ENCODE results near the gene DPM3.

The DPM3 gene

DNA sequence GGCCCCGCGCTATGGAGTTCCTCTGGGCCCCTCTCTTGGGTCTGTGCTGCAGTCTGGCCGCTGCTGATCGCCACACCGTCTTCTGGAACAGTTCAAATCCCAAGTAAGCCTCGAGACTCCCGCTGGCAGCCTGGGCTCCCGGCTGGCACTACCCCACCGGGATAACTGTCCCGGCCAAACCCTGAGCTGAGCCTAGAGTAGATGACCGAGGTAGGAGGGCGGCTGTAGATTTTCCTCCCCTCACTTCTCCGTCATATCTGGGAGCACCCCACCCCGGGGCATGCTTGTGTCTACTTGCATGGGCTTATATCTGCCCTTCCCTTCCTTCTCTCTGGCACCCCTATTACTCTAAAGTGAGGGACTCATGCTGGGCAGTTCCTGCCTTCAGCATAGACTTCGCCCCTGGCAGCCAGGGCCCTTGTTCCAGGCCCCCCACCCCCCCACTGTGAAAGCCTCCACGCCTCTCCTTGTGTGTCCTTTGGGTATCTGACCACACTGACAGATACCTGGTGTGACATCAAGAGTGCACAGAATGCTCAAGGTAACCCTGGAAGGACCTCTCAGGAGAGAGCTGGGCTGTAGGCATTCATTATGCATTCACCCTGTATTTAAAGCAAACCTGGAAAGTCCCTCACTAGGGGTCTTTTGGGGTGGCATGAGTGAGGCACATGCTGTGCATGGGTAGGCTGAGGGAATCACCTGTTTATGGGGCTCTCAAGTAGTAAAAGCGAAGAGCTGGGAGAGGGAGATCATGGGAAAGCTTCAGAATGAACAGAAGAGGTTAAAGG is 12.2 kb downstream of the DPM3 start:
- H3K36me3 ChIP-seq: peaks cover 4% of the 10 kb centered on the region; the same call in 1 of the 2 replicates
- no peak for TF ChIP-seq CTCF (IDR thresholded peaks at IDR 0.05; ENCODE audit: low read depth, low read length)
- H3K9me3 ChIP-seq (ENCODE audit: severe bottlenecking): no peaks in the 10 kb centered on the region
- no peak overlapping the region for H3K27ac ChIP-seq
- no peak for DNase-seq
- peaks cover 16% of the 10 kb centered on the region for H3K27me3 ChIP-seq (ENCODE audit: insufficient read depth, low read depth, severe bottlenecking)
- peak overlapping the region; percentile 50 for H3K4me3 ChIP-seq (ENCODE audit: low read depth, low read length)

DNA sequence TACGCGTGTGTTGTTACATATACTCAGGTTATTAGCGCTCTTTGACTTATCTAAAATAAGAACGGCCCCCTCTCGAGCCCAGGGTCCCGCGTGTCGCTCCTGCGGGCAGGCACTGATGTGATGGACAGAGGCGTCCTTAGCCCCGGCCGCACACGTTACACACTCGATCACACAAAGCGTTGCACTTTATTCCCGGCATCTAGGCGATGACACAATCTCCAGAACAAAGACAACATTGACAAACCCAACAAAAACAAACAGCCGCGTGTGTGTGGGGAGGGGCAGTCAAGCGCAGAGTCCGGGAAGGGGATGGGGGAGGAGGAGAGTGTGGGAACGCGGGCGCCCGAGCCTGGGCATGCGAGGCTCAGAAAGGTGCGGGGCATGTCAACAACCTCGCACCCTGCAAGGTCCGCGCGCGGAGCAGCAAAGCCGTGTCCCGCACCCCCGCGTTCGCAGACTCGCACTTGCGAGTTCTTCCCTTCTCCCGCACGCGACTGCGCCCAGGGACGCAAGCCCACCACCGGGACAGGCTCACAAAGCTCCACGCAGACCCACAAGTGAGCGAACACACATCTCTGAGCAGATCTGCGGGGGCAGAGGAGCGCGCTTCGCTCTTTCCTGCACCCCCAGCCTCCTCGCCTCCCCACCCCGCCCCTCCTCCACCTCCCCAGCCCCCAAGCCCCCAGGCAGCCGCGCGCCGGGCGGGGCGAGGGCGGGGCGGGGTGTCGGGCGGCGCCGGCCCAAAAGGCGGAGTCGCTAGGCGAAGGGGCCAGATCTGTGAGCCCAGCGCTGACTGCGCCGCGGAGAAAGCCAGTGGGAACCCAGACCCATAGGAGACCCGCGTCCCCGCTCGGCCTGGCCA is 13.0 kb downstream of the DPM3 start, which contains the start of gene EFNA1:
TSS of gene EFNA1 (plus strand) at position 772 of the 862 bp plus-strand sequence. CDS start 102 bp downstream, outside the sequence.
- peak; percentile 77 for DNase-seq
- Histone ChIP-seq H3K9me3 (ENCODE audit: severe bottlenecking) (no peaks in the 10 kb centered on the region), H3K36me3 (peaks cover 4% of the 10 kb centered on the region; the same call in 1 of the 2 replicates), H3K4me3 (ENCODE audit: low read depth, low read length) (peak within 1 kb of the TSS; percentile 50), H3K27ac (no peak within 1 kb of the TSS), H3K27me3 (ENCODE audit: insufficient read depth, low read depth, severe bottlenecking) (peaks cover 16% of the 10 kb centered on the region)
- no peak for TF ChIP-seq CTCF (IDR thresholded peaks at IDR 0.05; ENCODE audit: low read depth, low read length)

DNA sequence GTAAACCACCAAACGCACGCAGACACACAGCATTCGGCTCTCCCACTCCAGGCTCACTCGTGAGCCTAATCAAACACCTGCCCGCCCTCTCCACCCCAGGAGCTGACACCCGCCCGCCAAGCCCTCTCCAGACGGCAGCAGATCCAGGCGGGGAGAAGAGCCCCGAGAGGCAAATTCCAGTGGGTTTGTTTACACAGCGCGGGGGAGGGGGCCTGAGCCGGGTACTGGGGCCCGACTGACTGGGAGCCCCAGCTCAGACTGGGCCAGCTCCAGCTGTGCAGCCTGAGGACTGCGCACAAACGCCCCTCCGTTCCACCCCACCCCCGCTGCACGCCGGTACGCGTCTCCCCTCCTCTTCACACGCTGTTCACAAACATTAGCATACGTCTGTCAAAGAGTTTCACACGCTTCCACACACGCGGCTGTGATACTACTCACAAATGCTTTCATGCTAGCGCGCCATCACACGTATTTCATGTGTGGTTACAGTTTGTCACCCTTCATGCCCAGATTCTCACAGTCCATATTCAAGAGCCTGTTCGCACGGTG is 13.7 kb downstream of the DPM3 start:
- Histone ChIP-seq H3K9me3 (ENCODE audit: severe bottlenecking) (no peaks in the 10 kb centered on the region), H3K27me3 (ENCODE audit: insufficient read depth, low read depth, severe bottlenecking) (peaks cover 16% of the 10 kb centered on the region), H3K27ac (no peak overlapping the region), H3K4me3 (ENCODE audit: low read depth, low read length) (peak overlapping the region; percentile 50), H3K36me3 (peaks cover 3% of the 10 kb centered on the region; the same call in 1 of the 2 replicates)
- peak; percentile 39; the same call in 1 of the 2 replicates for TF ChIP-seq CTCF (IDR thresholded peaks at IDR 0.05; ENCODE audit: low read depth, low read length)
- DNase-seq: peak; percentile 69

- no peak for TF ChIP-seq CTCF (IDR thresholded peaks at IDR 0.05; ENCODE audit: low read depth, low read length)
- H3K36me3 ChIP-seq: no peaks in the 10 kb centered on the region
- peak overlapping the region; percentile 50 for H3K4me3 ChIP-seq (ENCODE audit: low read depth, low read length)
- H3K27me3 ChIP-seq (ENCODE audit: insufficient read depth, low read depth, severe bottlenecking): peaks cover 16% of the 10 kb centered on the region
- DNase-seq: no peak
- no peak overlapping the region for H3K27ac ChIP-seq
- no peaks in the 10 kb centered on the region for H3K9me3 ChIP-seq (ENCODE audit: severe bottlenecking)
Measured at GRCh38 chr1:155125946-155126555, 14.3 kb downstream of the DPM3 start.

- DNase-seq: peak; percentile 43
- Histone ChIP-seq H3K36me3 (no peaks in the 10 kb centered on the region), H3K27me3 (ENCODE audit: insufficient read depth, low read depth, severe bottlenecking) (peaks cover 16% of the 10 kb centered on the region), H3K27ac (no peak overlapping the region), H3K4me3 (ENCODE audit: low read depth, low read length) (no peak overlapping the region), H3K9me3 (ENCODE audit: severe bottlenecking) (no peaks in the 10 kb centered on the region)
- no peak for TF ChIP-seq CTCF (IDR thresholded peaks at IDR 0.05; ENCODE audit: low read depth, low read length)
Measured at GRCh38 chr1:155125511-155125945, 14.8 kb downstream of the DPM3 start.
